HG03175 (cell line): ENCODE results near the gene CNN3.
"Not testable (repeated sequence)": the region's sequence is repeated elsewhere in the genome, so short reads cannot be mapped to it uniquely, and the experiment has no call there.

Experiments used
- ATAC-seq: cut with Tn5 transposase; IDR thresholded peaks from one replicate; pipeline ENCODE4 v1.9.1; 2021; ENCODE audit warnings: mild to moderate bottlenecking, moderate library complexity; ENCODE audit not compliant: unreplicated experiment

Gene CNN3

DNA sequence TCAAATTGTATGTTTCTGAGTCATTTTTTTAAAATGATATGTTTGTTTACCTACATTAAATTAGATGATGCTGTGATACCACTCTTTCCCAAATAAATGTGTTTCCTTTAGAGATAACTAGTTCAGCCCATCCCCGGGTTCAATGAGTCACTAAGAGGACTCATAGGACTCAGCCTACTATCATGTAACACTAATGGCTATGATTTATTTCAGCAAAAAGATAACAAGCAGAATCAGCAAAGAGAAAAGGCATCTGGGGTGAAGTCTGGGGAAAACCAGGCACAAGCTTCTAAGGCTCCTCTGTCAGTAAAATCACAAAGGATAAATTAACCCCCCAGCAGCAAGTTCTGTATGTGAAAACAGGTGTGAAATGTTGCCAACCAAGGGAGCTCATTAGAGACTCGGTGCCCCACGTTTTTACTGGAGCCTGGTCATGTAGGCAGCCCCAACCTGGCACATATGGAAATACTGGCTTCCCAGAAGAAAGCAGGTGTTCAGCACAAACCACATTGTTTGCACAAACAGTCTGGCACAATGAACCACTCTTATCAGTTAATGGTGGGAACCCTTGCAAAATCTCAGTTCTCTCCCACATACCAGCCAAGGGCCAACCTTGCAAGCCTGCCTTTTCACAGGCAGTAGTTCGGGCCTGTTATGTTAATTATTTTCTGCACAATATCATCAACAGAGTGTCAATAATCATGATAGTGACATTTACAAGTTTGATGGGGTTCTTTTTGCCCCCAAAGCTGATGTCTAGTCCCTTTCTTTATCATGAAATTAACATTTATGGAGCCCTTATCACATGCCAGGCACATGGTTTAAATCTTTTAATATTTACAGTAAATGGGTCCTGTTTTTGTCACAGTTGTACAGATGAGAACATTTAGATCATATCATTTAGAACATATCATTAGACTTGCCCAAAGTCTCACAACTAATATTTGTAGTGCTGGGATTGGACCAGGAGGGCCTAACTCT lies 23.1 kb upstream of the CNN3 start:
- ATAC-seq: no peak

DNA sequence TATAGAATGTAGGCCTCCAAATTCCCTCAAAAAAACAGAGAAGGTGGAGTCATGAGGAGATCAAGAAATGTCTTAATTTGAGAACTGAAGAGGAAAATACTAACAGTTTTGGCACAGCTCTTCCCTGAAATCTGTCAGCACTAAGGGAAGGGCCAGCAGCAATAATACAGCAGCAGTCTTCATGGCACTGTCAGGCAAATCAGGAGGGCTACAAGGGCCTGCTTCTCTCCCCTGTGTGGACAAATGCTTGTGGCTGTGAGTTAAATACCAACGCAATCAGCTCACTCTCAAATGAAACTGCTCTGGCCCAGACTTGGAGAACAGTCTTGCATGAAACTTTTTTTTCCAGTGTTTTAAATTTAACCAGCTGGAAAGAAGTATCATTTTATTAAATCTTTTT lies 20.5 kb upstream of the CNN3 start:
- ATAC-seq: no peak

DNA sequence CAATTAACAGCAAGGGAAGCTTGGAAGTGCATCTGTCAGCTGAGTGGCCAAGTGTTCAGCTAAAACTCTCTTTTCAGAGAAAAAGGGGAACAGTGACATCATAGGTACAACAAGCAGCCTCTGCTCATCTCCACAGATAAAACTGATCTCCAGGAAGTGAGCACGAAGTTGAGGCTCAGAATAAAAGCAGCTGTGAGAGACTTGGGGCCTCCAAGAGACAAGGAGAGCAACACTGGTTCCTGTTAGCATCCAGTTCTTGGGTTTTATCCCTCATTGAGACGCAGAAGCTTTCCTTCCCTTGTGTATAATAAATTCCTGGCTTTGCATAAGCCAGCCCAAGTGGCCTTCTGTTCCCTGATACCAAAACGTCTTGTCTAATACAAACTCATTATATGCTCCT lies 20.0 kb upstream of the CNN3 start:
- no peak for ATAC-seq

DNA sequence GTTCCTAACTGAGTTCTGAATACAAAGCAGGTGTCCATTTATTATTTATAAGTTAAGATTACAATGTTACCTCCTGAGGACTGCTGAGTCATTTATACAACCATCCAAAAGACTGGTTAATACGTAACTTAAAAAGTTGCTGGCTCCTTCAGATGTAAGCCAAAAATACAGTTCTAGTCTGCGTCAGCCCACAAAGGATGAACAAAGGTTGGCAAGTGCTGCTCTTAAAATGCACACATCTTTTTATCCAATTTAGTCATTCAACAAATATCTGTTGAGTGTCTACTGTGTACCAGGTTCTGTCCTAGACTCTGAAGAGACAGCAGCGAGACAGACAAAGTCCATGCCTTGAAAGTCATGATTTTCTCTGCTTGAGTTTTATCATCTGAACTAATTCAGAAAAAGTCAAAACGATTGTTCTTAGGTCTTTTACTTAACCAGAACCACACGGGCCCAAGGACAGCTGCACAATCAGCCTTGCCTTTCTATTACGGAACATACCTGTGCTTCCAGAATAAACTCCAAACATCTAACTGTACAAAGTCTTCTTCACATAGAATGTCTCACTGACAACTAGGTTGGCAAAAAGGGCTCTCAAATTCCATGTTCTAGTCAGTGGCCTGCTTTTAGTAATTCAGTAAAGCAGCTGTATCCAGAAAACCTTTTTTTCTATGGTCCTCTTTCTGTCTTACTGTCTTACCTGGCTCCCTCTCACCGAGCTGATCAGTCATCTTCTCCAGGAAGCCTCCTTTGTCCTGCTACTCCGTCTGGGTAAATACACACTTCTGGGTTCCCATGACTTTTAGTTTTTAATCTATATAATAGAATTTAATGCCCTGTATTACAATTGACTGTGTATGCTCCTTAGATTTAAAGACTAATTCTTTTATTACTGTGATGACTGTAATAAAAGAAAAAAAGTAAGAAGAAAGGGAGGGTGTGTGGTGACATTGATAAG lies 15.5 kb upstream of the CNN3 start:
- no peak for ATAC-seq

DNA sequence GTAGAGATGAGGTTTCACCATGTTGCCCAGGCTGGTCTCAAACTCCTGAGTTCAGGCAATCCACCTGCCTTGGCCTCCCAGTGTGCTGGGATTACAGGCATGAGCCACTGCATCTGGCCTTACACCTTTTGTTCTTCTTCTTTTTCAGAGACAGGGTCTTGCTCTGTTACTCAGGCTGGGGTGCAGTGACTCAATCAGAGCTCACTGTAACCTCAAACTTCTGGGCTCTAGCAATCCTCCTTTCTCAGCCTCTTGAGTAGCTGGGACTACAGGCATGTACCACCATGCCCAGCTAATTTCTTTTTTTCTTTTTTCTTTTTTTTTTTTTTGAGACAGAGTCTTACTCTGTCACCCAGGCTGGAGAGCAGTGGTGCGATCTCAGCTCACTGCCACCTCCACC lies 14.6 kb upstream of the CNN3 start:
- not testable (repeated sequence) for ATAC-seq

DNA sequence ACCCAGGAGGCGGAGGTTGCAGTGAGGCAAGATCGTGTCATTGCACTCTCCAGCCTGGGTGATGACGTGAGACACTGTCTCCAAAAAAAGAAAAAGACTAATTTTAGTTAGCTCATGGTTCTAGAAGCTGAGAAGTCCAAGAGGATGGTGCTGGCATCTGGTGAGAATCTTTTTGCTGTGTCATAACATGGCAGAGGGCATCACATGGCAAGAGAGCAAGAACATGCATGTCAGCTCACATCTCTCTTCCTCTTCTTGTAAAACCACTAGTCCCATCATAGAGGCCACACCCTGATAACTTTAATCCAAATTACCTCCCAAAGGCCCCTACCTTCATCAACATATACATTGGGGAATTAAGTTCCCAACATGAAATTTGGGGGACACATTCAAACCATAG lies 13.8 kb upstream of the CNN3 start:
- no peak for ATAC-seq

DNA sequence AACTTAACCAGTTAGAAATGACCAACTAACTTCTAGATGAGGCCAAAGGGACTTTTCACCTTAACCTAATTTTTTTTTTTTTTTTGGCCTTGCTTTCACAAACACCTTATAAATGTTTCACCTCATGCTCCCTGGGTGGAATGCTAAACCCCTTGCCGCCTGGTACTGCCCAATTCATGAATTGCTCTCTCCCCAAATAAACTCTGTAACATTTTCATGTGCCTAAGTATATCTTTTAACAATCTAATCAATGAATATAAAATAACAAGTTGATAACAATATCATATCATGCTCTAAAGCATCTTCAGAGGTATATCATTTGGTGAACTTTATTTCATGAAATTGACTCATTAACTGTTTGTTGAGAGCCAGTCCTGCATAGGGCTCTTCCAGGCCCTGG lies 10.9 kb upstream of the CNN3 start:
- no peak for ATAC-seq

DNA sequence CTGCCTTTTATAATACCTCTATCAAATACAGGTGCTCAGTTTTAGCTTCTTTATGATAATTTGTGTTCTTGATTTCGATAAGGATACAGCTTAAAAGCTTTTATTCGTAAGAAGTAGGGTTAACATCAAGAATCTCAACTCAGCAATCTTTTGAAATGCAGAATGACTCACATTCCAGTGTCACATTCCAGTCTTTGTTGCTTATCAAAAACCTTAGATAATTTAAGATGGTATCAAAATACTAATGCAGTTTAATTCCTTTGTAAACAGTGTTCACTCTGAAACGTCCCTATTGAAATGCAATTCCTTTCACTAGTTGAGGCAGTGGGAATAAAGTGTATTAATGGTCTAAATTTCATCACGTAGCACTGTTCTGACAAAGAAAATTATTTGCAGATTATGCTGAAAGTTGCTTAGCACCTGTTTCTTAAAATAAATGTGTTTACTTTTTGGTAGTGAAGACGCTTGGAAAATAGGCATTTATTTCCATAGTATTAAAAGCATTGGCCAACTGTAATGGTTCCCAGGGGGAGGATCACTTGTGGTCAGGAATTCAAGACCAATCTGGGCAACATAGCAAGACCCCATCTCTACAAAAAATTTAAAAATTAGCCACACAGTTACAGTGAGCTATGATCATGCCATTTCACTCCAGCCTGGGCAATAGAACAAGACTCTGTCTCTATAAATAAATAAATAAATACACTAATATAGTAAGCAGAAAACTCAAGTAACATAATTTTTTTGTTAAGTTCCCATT lies 10.1 kb upstream of the CNN3 start:
- ATAC-seq: no peak

DNA sequence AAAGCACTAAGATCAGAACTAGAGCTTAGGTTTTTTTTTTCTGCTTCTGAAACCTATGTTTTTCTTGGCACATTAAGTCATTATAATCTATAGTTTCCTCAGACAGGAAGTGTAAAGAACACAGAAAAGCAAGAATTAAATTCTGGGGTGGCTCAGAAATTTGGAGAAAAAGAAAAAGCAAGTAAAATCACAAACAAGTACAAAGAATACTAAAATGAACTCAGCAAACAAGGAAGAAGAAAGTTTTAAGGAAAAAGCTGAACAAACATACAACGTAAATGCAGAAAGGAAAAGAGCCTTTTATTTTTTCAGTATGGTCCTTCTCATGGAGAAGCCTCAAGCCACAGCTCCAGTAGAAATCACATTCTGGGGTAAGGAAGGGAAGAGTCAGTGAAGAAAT lies 8.6 kb upstream of the CNN3 start:
- ATAC-seq: no peak

DNA sequence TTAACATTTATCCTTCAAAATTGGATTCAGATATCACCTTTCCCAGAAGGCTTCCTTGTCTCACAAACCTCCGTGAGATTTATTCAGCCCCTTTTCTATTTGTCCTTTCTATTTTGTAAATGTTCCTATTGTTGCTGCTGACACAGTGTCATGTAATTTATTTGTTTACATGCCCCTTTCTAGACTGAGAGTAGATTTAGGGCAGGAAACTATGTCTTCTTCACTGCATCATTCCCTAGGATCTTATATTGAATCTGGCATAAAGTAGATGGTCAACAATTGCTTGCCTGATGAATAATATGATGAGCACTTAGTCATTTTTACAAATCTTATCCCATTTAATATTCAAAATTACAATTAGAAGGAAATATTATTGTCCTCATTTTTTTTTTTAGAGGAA lies 8.1 kb upstream of the CNN3 start:
- no peak for ATAC-seq

DNA sequence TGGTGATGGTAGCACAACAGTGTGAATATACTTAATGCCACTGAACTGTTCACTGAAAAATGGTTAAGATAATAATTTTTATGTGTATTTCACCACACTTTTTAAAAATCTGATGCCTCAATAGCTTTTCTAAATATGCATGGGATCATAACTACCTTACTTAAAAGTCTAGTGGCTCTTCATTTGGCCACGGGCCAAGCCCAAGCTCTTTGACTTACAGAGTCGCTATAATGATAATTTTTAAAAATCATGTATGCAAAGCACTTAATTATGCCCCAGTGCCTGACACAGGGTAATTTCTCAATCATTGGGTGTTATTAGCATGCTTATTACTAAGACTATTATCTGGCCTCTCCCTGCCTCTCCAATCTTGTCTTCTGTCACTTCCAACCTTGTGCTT lies 7.6 kb upstream of the CNN3 start:
- ATAC-seq: no peak

DNA sequence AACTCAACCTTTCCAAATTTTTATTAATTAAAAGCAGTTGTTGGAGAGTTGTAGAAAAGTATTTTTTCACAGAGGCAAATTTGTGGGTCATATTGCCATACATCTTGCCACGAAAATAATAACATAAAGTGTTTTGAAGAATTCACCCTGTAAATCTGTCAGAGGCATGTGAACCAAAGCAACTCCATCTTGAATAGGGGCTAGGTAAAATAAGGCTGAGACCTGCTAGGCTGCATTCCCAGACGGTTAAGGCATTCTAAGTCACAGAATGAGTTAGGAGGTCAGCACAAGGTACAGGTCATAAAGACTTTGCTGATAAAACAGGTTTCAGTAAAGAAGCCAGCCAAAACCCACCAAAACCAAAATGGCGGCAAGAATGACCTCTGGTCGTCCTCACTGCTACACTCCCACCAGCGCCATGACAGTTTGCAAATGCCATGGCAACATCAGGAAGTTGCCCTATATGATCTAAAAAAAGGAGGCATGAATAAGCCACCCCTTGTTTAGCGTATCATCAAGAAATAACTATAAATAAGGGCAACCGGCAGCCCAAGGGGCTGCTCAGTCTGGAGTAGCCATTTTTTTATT lies 4.4 kb upstream of the CNN3 start:
- ATAC-seq: no peak

DNA sequence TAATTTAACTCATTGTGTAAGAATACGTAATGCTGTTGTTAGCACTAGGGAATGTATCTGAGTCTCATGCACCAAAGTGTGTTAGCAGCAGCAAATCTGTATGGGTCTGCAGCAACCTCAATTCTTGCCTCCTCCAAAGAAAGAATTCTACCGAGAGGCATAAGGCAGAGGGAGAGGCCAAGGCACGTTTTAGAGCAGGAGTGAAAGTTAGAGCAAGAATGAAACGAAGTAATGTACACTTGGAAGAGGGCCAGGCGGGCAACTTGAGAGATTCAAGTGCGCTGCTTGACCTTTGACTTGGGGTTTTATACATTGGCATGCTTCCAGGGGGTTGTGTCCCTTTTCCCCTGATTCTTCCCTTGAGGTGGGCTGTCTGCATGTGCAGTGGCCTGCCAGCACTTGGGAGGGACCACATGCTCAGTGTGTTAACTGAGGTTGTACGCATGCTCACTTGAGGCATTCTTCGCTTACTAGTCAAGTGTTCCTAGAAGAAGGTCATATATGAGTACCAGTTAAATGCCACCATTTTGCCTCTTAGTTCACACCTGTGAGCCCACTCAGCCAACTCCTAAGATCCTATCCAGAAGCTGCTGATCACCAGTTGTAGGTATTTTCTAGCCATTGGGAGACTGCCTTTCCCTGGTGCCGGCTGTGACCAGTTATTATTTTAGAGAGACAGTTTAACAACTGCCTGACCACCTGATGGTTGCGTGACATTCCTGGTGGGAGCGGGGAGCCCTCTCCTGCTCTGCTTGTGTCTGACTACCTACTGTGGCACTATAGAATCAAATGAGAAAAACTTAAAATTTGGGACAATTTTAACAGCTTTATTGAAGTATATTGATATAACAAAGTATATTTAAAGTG lies 2.7 kb upstream of the CNN3 start:
- no peak for ATAC-seq

DNA sequence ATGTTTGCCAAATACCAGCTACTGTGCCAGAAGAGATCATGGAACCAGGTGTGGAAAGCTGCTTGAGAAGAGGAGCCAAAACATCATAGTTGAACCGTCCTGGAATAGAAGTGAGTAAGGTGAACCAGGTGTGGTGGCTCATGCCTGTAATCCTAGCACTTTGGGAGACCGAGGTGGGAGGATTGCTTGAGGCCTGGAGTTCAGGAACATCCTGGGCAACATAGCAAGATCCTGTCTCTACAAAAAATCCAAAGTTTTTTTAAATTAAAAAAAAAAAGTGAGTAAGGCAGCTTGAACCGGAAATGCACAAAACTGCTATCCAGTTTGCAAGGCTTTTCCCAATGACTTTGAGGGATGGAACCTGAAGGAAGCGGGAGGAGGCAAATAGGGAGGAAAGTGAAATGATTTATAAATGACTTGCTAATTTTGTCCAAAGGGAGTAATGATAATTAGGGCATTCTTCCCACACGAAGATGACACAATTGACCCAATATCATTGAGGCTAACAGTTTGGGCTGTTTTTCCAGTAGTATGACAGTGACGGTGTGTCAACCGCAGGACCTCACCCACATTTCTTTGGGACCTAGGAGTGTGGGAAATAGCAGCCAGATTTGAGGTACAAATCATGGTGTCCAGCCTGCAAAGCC lies 1.5 kb upstream of the CNN3 start:
- no peak for ATAC-seq

DNA sequence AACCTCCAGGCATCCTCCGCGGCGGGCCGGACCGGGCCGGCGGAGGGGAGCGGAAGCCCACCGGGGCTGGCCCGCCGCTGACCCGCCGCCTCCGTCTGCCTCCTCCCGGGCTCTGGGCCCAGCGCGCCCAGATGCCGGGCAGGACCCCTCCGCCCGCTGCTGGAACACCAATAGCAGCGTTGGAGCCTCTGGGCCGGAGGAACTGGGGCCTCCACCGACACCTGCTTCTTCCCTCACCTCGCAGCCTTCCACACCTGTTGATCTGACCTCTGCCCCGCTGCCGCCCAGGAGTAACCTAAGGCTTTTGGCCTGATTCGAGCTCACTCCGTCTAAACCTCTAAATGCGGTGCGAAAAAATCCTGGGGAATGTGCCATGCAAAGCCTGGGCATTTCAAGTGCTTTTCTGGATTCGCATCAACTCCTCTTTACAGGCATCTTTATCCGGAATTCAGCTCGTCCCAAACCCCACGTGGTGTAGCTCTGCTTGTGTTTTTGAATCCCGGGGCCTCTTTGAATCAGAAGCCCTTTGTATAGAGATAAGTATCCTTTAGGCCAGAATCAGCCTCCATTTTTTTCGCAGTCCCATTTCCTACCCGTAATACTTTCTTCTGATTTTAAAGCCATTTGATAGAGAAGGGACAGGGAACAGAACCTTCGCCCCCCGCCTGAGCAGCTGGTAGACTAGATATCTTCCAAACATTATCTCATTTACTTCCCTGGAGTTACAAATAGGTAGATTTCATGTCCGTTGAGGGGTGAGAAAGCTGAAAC lies 680 bp upstream of the CNN3 start:
- ATAC-seq: peak; percentile 9

DNA sequence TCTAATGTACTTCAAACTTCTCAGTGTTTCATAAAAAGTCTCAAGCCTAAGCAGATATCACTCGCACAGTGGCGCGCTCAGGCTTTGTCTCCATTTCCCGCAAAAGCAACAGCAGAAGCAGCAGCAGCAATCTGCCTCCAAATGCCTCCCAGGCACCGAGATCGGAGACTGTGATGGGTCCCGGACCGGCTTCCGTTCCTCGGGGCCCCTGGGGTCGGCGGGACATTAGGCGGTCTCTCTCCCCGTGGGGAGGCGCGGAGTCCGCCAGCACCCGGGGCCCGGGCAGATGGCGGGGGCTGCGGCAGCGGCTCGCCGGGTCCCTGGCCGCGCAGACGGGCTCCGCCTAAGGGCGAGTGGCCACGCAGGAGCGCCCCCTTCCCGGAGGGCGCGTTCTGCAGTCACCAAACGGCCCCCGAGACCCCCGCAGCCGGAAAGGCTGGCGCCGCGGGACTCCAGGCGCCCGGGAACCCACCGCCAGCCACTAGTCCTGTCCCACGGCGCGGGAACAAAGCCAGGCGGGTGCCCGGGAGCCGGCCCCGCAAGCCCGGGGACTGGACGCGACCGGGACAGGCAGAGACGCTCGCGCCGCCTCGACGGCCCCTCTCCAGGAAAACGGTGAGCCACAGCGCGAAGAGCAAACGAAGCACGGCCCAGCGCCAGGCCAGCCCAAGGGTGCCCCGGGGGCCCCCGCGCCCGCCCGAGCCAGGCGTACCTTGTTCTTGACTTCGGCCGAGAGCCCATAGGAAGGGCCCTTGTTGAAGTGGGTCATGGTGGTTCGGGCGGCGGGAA lies 590 bp downstream of the CNN3 start:
- peak; percentile 34 for ATAC-seq

DNA sequence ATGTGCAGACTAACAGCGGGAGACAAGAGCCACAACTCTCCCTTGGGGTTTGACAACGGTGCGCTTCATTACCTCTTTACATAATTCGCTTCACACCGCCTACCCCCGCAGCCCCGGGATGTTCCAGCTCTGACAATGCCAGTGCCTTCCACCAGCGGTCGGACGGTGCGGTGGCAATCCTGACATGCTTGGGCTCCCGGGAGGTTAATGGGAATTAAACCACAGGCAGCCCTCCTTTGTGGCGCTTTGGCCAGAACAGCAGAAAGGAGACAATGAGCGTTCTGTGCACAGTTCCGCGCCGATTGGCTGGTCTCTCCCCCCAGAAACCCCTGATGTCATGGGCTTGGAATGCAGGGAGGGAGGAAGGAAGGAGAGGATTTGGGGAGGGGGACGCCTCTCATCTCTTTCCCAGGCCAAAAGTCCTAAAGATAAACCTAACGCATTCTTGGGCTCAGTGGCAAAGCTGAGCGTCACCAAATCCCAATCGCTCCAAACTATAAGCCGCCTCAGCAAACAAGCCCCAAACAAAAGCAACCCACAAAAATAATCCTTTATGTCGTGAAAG lies 1.3 kb downstream of the CNN3 start:
- no peak for ATAC-seq
